Natural killer cell treated with Interleukin-12 subunit alpha and Interleukin-12 subunit beta and Interleukin-15 and Interleukin-18, amount 100 ng/mL, for 72 hours (primary cell): ENCODE results near the gene MBLAC1. TPM values are rescaled to one million over a fixed set of nuclear protein-coding genes. Genes with fewer than 3 reads are reported as not detected.
A peak's percentile ranks its signal among the peaks of the same experiment; 100 is the strongest.

Source experiments
- ATAC-seq, 2 donors: fragments of 150-1000 bp; cut with Tn5 transposase in 1 of 2; sonication (Bioruptor Pico), chemical (Tn5 transposase) in 1 of 2; 2 replicates each; pipeline ENCODE4 v1.10.0; 2021
- DNase-seq: peaks from one replicate; pipeline ENCODE4 v3.0.0; 2022; ENCODE audit warnings: low spot score
- H3K27ac Mint-ChIP-seq, 2 donors: 1 replicate in 1 of 2; 2 replicates in 1 of 2; pipeline ENCODE4 v1.8.0; 2022; ENCODE audit warnings: mixed read lengths in 2 of 2, mild to moderate bottlenecking in 1 of 2, moderate library complexity in 1 of 2
- H3K27me3 Mint-ChIP-seq, 2 donors: 1 replicate in 1 of 2; 2 replicates in 1 of 2; pipeline ENCODE4 v1.8.0; 2022; ENCODE audit warnings: mixed read lengths in 2 of 2
- H3K36me3 Mint-ChIP-seq: one replicate; pipeline ENCODE4 v1.8.0; 2022; ENCODE audit warnings: mixed read lengths
- H3K4me1 Mint-ChIP-seq, 2 donors: 1 replicate in 1 of 2; 2 replicates in 1 of 2; pipeline ENCODE4 v1.8.0; 2022; ENCODE audit warnings: low read depth in 2 of 2, mixed read lengths in 2 of 2, mild to moderate bottlenecking in 1 of 2
- H3K4me3 Mint-ChIP-seq: one replicate; pipeline ENCODE4 v1.8.0; 2022; ENCODE audit warnings: mixed read lengths
- H3K9me3 Mint-ChIP-seq: 2 replicates; pipeline ENCODE4 v1.8.0; 2022; ENCODE audit warnings: mixed read lengths
- total RNA-seq, 2 donors: library from RNA; stranded (reverse); gene quantifications; one replicate each; pipeline ENCODE4 v1.2.3, GENCODE V29; 2022

Gene MBLAC1
- total RNA-seq, 2 donors from 2014 or later, result 3.4 to 6.5 TPM

GRCh38 chr7:100105534-100105933, 21.2 kb upstream of the MBLAC1 start:
- Mint-ChIP-seq H3K27ac (no peak overlapping the region), H3K9me3 (no peaks in the 10 kb centered on the region), H3K4me1 (peaks cover 9 to 13% of the 10 kb centered on the region in 2 donors), H3K36me3 (no peaks in the 10 kb centered on the region), H3K4me3 (no peak overlapping the region), H3K27me3 (no peaks in the 10 kb centered on the region)
- no peak for DNase-seq
- no peak for ATAC-seq

GRCh38 chr7:100106633-100107032, 20.1 kb upstream of the MBLAC1 start:
- Mint-ChIP-seq H3K27ac (no peak overlapping the region), H3K4me1 (peaks cover 5 to 9% of the 10 kb centered on the region in 2 donors), H3K9me3 (no peaks in the 10 kb centered on the region), H3K4me3 (no peak overlapping the region), H3K36me3 (no peaks in the 10 kb centered on the region), H3K27me3 (no peaks in the 10 kb centered on the region)
- no peak for ATAC-seq
- no peak for DNase-seq

GRCh38 chr7:100107125-100107737, 19.5 kb upstream of the MBLAC1 start:
- no peaks in the 10 kb centered on the region for H3K9me3 Mint-ChIP-seq
- H3K27ac Mint-ChIP-seq, result no peak overlapping the region
- no peaks in the 10 kb centered on the region for H3K27me3 Mint-ChIP-seq
- ATAC-seq (no peak), DNase-seq (no peak)
- no peaks in the 10 kb centered on the region for H3K36me3 Mint-ChIP-seq
- no peak overlapping the region for H3K4me3 Mint-ChIP-seq
- peaks cover 5 to 9% of the 10 kb centered on the region in 2 donors for H3K4me1 Mint-ChIP-seq

GRCh38 chr7:100107890-100108289, 18.9 kb upstream of the MBLAC1 start:
- Mint-ChIP-seq H3K36me3 (no peaks in the 10 kb centered on the region), H3K9me3 (no peaks in the 10 kb centered on the region), H3K4me1 (peaks cover 0 to 5% of the 10 kb centered on the region in 2 donors), H3K27me3 (no peaks in the 10 kb centered on the region), H3K27ac (no peak overlapping the region), H3K4me3 (no peak overlapping the region)
- ATAC-seq (no peak), DNase-seq (no peak)

GRCh38 chr7:100109521-100110163, 17.1 kb upstream of the MBLAC1 start:
- Mint-ChIP-seq H3K4me1 (peaks cover 0 to 3% of the 10 kb centered on the region in 2 donors), H3K27me3 (no peaks in the 10 kb centered on the region), H3K27ac (no peak overlapping the region), H3K36me3 (no peaks in the 10 kb centered on the region), H3K4me3 (no peak overlapping the region), H3K9me3 (no peaks in the 10 kb centered on the region)
- DNase-seq, result no peak
- ATAC-seq, result no peak

GRCh38 chr7:100111156-100111555, 15.6 kb upstream of the MBLAC1 start:
- no peak for ATAC-seq

GRCh38 chr7:100111914-100112313, 14.9 kb upstream of the MBLAC1 start:
- DNase-seq, result no peak
- Mint-ChIP-seq H3K9me3 (no peaks in the 10 kb centered on the region), H3K36me3 (no peaks in the 10 kb centered on the region), H3K4me3 (no peak overlapping the region), H3K4me1 (peaks cover 0 to 11% of the 10 kb centered on the region in 2 donors), H3K27ac (no peak overlapping the region), H3K27me3 (no peaks in the 10 kb centered on the region)
- ATAC-seq, result no peak

More at GRCh38 chr7:100111156-100111555, 15.6 kb upstream of the MBLAC1 start:
- Mint-ChIP-seq H3K9me3 (no peaks in the 10 kb centered on the region), H3K27ac (no peak overlapping the region), H3K4me1 (peaks cover 0 to 8% of the 10 kb centered on the region in 2 donors), H3K36me3 (no peaks in the 10 kb centered on the region), H3K4me3 (no peak overlapping the region), H3K27me3 (no peaks in the 10 kb centered on the region)
- DNase-seq, result no peak

GRCh38 chr7:100115026-100115425, 11.7 kb upstream of the MBLAC1 start:
- ATAC-seq (no peak), DNase-seq (no peak)
- Mint-ChIP-seq H3K27ac (no peak overlapping the region), H3K9me3 (no peaks in the 10 kb centered on the region), H3K27me3 (no peaks in the 10 kb centered on the region), H3K4me3 (no peak overlapping the region), H3K4me1 (peaks cover 14 to 25% of the 10 kb centered on the region in 2 donors), H3K36me3 (no peaks in the 10 kb centered on the region)

- H3K27ac Mint-ChIP-seq, result peak overlapping the region; percentile 99
- ATAC-seq (no peak), DNase-seq (no peak)
- H3K27me3 Mint-ChIP-seq, result no peaks in the 10 kb centered on the region
- peak overlapping the region; percentile 95 for H3K4me3 Mint-ChIP-seq
- H3K9me3 Mint-ChIP-seq, result no peaks in the 10 kb centered on the region
- no peaks in the 10 kb centered on the region for H3K36me3 Mint-ChIP-seq
- H3K4me1 Mint-ChIP-seq, result peaks cover 22 to 31% of the 10 kb centered on the region in 2 donors
Measured at GRCh38 chr7:100118388-100119071, 8.2 kb upstream of the MBLAC1 start.

GRCh38 chr7:100119072-100119969, 7.4 kb upstream of the MBLAC1 start, which contains the start of the genes CNPY4 and TAF6:
Gene CNPY4, plus strand, starts transcription at chr7:100119634. Its CDS starts 111 bp downstream, at chr7:100119745.
Gene TAF6, minus strand, starts transcription at chr7:100119358. Its CDS starts 5,149 bp downstream, at chr7:100114209.
- Mint-ChIP-seq H3K36me3 (no peaks in the 10 kb centered on the region), H3K27ac (peak within 1 kb of the TSS; percentile 99), H3K27me3 (no peaks in the 10 kb centered on the region), H3K4me1 (peaks cover 23 to 28% of the 10 kb centered on the region in 2 donors), H3K9me3 (no peaks in the 10 kb centered on the region), H3K4me3 (peak within 1 kb of the TSS; percentile 95)
- ATAC-seq (peak; percentile 87 to 92), DNase-seq (peak; percentile 92)

GRCh38 chr7:100119970-100120732, 6.6 kb upstream of the MBLAC1 start:
- H3K4me1 Mint-ChIP-seq, result peaks cover 31 to 34% of the 10 kb centered on the region in 2 donors
- ATAC-seq (peak; percentile 55 to 58), DNase-seq (no peak)
- H3K27ac Mint-ChIP-seq, result peak overlapping the region; percentile 99
- no peaks in the 10 kb centered on the region for H3K27me3 Mint-ChIP-seq
- H3K36me3 Mint-ChIP-seq, result no peaks in the 10 kb centered on the region
- peak overlapping the region; percentile 95 for H3K4me3 Mint-ChIP-seq
- H3K9me3 Mint-ChIP-seq, result no peaks in the 10 kb centered on the region

GRCh38 chr7:100120733-100121036, 6.1 kb upstream of the MBLAC1 start:
- Mint-ChIP-seq H3K27ac (peak overlapping the region; percentile 99), H3K9me3 (no peaks in the 10 kb centered on the region), H3K27me3 (no peaks in the 10 kb centered on the region), H3K4me1 (peaks cover 33 to 36% of the 10 kb centered on the region in 2 donors), H3K4me3 (peak overlapping the region; percentile 95), H3K36me3 (no peaks in the 10 kb centered on the region)
- ATAC-seq (no peak), DNase-seq (no peak)

- Mint-ChIP-seq H3K4me1 (peaks cover 29 to 41% of the 10 kb centered on the region in 2 donors), H3K9me3 (no peaks in the 10 kb centered on the region), H3K27me3 (no peaks in the 10 kb centered on the region), H3K36me3 (no peaks in the 10 kb centered on the region), H3K27ac (no peak overlapping the region), H3K4me3 (no peak overlapping the region)
- ATAC-seq (no peak), DNase-seq (no peak)
Measured at GRCh38 chr7:100122067-100122466, 4.7 kb upstream of the MBLAC1 start.
